ENCODE results near the gene DDX27.
A peak's percentile ranks its signal among the peaks of the same experiment; 100 is the strongest.

The DDX27 gene

DNA sequence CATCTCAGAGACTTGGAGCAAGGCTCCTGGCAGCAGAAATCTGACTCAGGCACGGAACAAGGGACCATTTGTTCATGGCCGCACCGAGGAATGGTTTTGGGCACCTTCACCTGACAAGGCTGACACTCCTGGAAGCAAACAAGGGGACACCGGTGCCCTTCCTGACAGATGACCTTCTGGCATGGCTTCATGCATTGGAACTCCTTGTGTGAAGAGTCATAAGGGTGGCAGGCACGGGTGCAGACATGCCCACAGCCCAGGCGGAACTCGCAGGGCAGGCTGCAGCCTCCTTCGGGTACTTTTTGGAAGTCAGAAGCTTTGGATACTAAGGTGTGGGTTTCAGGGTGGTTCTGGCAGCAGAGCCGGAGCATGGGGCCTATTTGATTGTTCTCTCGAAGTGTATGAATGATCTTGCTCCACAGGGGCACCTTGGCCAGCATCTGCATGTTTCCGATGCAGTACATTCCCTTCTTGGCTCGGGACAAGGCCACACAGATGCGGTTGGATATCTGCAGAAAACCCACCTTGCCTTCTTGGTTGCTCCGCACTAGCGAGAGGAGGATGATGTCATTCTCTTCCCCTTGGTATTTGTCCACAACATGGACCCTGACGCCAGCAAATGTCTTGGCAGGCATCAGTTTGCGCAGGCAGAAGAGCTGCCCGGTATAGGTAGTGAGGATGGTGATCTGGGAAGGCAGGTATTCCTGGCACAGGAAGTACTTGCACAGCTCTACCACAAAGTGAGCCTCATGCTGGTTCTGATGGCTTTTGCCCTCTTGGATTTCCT is 29.9 kb downstream of the DDX27 start:
- no peak for DNase-seq

DNA sequence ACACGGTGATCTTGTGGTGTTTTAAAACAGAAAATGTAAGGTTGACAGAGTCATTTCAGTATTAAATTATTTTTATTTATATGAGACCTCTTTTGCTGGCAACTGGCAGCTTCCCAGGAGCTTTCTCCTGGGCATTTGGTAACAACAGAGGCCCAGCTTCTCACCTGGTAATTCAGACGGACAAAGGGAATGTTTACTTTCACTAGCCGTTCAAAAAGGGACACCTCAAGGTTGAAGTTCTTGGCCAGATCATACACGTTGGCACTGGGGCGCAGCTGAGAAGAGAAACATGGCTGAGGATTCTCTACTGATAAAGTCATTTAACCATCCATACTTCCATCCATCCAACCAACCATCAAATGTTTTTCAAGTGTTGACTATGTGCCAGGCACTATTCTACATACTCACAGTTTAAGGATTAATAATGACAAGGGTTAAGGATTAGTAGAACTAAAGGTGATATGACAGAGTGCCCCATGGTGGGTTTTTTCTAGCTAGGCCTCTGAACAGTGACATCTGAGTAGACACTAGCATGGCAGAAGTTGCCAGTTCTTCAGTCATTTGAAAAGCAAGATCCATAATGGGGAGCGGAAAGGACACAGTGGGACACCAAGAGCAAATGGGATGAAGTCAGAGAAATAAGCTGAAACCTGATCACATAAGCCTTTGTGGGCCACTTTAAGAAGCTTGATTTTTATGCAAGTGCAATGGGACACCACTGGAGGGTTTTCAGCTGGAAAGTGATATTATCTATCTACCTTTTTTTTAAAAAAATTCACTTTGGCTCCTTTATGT is 33.5 kb downstream of the DDX27 start:
- no peak for DNase-seq

DNA sequence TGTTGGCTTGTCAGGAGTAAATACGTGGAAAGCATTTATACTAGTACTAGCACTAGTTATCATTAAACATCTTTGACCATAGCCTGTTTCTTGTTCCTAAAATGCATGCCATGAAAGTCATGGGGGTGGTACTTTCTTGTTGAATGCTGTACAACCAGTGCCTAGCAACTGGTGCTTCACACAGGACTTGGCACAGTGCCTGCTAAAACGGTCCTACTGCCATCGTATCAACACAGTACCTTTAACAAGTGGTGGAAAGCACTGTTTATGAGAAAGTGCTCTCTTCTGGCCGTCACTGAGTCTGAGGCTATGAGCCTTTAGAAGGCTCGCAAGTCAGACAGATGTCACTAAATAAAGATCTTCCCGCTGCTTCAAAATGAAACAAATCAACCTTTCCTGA is 37.0 kb downstream of the DDX27 start:
- DNase-seq = no peak

DNA sequence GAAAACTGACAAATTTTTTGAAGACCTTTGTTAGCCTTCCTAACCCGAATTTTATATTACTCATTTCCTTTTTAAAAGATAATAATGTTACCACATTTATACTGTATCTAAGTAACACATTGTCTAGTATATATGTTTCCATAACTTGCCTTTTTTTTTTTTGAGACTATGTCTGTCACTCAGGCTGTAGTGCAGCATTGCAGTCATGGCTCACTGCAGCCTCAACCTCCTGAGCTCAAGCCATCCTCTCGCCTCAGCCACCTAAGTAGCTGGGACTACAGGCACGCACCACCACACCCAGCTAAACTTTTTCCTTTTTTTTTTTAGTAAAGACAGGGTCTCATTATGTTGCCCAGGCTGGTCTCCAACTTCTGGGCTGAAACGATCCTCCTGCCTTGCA is 40.1 kb downstream of the DDX27 start:
- DNase-seq = no peak

DNA sequence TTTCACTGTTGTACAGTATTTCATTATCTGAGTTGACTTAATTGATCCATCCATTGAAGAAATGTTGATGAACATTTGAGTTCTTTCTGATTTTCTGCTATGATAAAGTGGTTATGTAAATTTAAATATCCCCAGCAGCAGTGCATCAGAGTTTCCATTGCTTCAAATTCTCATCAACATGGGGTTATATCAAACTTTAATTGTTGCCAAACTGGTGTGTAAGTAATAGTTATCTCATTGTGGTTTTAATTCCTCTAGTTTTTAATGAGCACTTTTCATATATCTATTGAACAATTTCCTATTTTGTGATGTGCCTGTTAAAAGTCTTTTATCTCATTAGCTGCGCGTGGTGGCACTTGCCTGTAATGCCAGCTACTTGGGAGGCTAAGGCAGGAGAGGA is 40.6 kb downstream of the DDX27 start:
- no peak for DNase-seq

DNA sequence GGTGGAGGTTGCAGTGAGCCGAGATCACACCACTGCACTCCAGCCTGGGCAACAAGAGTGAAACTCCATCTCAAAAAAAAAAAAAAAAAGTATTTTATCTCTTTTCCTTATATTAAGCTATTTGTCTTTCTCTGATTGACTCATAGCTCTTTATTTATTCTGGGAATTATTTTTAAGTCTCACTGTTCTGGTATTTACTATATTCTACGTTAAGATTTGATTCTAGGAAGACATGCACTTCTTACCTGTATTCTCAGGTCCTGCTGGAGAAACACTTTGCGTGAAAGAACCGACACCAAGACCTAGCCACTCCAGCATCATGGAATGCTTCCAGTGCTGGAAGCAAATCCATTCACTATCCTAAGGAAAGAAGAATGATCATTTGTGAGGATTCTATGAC is 41.0 kb downstream of the DDX27 start:
- no peak for DNase-seq

DNA sequence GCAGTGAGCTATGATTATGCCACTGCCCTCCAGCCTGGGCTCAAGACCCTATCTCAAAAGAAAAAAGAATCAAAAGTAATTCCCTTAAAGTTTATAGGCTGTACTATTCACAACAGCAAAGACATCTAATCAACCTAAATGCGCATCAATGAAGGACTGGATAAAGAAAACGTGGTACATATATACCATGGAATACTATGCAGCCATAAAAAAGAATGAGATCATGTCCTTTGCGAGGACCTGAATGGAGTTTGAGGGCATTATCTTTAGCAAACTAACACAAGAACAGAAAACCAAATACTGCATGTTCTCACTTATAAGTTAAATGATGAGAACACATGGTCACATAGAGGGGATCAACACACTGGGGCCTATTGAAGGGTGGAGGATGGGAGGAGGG is 42.0 kb downstream of the DDX27 start:
- DNase-seq = no peak

DNA sequence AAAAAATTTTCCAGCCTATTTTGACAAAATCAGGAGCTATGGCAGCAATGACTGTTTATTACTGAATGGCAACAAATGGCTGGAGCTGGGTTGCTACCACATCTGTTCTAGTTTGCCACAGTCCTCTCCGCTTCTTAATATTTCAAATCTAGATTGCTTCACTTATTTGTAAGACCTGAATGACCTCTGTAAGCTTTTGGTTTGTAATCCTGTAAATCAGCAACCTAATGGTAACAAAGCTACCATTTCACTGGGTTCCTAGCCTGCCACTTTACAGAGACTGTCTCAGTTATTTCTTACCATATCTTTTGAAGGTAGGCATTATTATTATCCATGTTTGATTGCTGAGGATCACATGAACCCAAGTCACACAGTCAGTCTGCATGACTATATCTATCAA is 43.2 kb downstream of the DDX27 start:
- DNase-seq = no peak

DNA sequence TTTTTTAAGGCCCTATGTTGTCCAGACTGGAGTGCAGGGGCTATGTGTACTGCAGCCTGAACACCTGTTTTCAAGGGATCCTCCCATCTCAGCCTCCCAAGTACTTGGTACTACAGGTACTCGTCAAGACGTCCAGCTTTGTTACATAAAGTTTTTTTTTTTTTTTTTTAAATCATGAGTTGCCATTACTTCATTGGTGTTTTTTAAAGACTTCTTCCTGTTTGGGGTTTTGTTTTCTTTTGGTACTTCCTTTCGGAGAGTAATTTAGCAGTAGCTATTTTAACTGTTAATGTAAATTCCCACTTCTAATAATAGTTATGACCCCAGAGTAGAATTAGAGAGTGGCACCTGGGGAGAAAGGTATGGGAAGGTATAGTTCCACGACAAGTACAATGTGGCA is 48.1 kb downstream of the DDX27 start:
- no peak for DNase-seq

DNA sequence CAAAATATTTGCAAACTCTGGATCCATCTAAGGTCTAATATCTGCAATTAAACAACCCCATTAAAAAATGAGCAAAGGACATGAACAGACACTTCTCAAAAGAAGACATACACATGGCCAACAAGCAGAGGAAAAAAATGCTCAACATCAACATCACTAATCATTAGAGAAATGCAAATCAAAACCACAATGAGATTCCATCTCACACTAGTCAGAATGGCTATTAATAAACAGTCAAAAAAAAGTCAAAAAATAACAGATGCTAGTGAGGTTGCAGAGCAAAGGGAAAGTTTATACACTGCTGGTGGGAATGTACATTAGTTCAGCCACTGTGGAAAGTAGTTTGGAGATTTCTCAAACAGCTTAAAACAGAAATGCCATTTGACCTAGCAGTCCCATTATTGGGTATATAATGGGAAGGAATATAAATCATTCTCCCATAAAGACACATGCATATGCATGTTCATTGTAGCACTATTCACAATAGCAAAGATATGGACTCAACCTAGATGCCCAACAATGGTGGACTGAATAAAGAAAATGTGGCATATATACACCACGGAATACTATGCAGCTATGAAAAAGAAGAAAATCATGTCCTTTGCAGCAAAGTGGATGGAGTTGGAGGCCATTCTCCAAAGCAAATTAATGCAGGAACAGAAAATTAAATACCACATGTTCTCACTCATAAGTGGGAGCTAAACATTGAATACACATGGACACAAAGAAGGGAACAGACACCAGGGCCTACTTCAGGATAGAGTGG is 49.6 kb downstream of the DDX27 start:
- no peak for DNase-seq

DNA sequence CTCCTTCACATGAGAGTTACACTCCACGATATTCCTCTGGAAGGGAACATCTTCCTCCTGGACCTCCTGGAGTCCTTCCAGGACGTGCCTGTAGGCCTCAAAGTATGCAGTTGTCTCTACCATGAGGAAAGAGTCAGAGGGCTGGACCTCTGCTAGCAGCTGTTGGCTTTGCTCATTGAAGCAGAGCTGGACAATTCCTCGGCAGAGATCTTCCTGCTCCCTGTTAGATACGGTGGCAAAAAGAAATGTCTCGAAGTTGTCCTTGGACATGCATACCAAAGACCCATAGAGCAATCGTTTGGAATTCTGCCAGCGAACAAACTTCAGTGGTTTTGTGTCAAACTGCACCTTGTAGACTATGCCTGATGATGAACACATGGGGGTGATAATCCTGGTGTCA is 51.0 kb downstream of the DDX27 start:
- DNase-seq = no peak

DNA sequence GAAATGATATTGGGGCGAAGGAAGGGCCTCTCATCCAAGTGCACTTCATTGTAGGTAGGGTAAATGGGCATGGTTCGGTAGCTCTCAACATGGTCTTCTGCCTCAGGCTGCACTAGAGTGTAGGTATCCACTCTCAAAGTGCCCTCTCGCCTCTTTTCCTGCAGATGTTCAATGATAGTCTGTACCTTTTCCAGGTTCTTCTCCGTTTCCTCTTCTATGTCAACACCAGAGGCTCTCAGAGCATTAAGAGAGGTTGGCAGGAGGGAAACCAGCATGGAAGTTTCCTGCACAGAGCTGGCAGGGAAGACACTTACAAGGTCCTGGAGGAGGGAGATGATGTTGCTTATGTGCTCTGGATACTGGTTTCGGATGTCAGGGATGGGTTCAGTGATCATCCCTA is 51.5 kb downstream of the DDX27 start:
- DNase-seq = no peak

DNA sequence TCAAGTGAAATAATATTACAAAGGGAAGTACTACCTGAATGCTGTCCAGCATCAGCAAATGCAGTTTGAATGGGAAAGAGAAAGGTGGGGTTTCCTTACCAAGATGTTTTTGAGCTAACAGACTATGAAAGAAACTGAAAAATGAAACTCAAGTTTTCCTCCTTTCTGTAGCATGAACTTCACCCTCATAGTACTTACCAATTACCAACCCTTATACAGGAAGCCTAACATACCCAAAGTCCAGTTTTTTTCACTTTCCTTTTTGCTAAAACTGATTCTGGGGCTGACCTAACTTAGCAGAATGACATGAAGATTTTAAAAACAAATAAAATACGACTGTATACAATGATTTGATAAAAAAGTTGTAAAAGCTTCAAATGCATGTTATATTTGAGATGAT is 53.4 kb downstream of the DDX27 start:
- no peak for DNase-seq

DNA sequence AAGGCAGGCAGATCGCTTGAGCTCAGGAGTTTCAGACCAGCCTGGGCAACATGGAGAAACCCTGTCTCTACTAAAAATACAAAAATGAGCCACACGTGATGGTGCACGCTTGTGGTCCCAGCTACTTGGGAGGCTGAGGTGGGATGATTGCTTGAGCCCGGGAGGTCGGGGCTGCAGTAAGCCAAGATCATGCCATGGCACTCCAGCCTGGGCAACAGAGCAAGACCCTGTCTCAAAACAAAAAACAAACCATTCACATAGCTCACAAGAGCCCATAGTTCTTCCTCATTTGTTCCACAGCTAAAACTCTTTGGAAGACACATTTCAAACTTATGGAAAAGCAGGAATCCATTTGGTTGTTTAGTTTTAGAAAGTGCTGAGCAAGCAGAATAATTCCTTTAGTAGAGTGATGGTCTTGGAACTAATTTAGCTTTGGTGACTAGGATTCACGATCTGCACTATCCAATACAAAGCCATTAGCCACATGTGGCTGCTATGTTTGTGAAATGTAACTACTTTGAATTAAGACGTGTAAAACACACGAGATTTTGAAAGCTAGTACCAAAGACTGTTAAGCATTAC is 54.6 kb downstream of the DDX27 start:
- no peak for DNase-seq

DNA sequence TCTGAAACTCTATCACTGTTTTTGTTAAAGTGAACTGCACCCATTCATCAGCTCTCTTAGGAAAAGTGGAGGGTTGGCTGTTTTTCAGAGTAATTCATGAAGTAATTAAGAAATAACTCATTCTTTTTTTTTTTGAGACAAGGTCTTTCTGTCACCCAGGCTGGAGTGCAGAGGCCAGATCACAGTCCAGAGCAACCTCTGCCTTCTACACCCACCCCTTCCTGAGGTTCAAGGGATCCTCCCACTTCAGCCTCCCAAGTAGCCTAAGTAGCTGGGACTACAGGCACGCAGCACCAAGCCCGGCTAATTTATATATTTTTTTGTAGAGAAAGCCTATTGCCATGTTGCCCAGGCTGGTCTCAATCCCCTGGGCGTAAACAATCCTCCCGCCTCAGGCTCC is 56.0 kb downstream of the DDX27 start:
- DNase-seq = no peak

DNA sequence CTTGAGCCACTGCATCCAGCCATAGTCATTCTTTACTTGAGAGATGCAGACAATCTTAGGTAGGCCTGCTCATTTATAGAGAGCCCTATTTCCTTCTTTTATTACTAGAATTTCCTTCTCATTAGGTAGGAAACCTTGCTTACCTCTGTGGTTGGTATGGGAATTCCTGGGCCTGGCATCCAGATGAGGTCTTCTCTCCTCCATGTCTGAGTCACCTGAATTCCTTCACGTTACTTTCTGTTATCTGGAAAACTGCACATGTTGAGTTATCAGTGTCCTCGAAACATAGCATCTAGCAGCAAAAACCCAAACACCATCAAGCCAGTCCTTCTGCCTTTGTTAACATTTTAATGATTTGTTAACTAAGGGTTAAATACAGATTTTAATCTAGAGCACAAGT is 56.4 kb downstream of the DDX27 start:
- DNase-seq = no peak

DNA sequence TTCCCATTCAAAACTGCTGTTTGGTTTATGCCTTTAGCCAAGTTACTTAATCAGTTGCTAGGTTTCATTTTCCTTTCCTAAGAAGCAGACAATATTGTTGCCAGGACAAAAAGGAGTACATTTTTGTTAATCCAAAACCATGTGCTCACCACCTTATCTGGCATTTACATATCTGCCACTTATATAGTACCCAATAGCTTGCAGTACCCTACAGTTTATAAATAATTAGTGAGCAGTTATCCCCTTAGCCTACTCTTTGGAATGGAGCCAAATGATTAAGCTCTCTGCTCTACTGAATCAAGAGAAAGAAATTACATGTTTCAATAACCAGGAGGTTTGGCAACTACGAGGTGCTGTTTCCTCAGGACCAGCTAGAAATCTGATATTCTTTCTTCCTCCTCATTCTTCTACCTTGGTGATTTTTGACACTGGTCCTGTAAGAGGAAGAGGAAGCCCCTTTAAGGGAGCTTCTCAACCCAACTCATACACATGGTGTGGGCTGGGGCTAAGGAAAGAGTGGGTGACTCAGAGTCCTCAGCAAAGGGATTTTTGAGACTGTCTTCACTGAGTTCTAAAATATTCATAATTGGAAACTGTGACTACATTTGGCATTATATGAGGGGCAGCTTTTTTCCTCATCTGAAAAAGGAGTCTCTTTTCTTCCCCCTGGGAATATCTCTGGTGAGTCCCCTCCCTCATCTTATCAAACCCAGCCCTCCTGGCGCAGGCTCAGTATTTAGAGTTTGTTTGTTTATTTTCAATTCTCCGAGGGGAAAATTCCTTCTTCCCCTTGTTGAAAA is 57.1 kb downstream of the DDX27 start:
- DNase-seq = peak; percentile 81

DNA sequence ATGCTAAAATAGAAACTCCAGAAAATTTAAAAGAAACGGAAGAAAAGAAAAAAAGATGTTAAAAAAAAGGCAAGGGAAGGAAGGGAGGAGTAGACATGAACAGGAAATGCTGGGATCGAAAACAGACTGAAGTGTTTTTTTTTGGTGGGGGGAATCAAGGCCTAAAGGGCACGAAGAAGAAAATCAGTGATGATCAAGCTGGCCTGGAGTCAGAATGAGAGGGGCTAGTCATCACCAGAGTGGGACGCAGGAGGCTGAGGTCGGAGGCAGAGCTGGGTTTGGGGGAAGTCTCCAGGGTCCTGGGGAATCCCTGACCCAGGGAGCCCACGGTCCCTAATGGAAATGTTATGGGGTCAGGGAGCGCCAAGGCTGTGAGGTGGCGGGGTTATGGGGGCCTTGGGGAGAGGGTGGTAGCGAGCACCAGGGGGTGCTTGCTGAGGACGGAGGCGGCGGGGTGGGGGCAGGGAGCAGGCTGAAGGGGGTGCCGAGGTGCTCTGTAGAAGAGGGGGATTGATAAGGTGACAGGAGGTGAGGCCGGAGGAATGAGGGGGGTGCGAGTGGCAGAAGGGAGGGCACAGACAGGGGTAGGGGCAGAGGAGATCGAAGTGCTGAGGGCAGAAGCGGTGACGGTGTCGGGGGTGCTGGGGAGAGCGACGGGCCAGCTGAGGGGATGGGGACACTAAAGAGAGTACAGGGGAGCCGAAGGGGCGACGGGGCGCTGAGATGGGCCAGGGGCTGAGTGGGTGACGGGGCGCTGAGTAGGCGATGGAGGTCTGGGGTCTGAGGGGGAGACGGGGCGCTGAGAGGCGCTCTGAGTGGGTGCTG is 58.0 kb downstream of the DDX27 start:
- no peak for DNase-seq

DNA sequence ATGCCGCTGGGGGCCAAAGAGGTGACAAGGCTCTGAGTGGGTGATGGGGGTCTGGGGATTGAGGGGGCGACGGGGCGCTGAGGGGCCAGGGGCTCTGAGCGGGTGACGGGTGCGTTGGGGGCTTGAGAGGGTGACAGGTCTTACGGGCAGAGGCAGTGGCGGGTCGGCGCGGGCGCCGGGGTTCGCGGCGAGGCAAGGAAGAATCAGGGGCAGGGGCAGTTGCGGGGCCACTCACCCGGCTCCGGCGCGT is 58.5 kb downstream of the DDX27 start:
- DNase-seq = no peak

DNA sequence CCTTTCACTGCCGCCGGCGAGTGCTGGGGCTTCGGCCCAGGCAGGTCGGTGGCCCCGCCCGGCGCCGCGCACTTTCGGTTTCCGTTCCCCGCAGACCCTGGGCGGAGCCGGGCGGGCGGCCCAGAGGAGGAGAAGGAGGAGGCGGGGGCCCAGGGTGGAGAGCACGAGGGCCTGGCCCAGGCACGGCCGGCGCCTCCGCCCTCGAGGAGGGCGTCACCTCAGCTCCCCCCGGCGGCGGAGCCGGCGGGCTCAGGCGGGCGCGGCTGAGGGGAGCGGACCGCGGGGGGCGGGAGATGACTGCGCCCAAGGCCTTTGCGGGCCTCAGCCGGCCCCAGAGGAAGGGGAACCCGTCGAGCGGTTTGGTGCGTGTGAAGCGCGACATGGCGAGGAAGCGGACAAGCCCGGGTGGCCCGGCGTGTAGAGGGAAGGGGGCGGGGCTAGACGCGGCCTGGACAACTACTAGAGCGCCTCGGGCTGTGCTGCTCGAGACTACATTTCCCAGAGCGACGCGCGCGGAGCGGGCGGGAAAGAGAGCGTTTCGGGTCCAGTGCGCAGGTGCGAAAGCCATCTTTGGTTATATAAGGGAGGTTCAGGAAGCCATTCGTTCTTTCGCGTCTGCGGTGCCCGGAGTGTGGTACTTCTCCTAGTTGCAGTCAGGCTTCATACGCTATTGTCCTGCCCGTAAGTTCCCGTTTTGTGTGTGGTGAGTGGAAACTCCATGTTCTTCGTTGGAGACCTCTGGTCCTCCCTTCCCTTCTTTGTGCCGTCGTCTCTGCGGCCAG is 59.0 kb downstream of the DDX27 start, which contains the start of gene ZNFX1:
ZNFX1 (minus strand) TSS at position 22 of the 782 bp plus-strand sequence. CDS start 2,218 bp downstream, outside the sequence.
- peak; percentile 98 for DNase-seq

All from NCI-H1436 (cell line).